Dedifferentiated amniotic fluid mesenchymal stem cell (primary cell): ENCODE results near the gene SLC2A4RG.

Source experiments
- DNase-seq: peaks from one replicate; pipeline ENCODE4 v3.0.0-alpha.2; 2016; ENCODE audit errors: extremely low spot score

Gene SLC2A4RG

GRCh38 chr20:63752411-63753101 is 13.0 kb downstream of the SLC2A4RG start:
- no peak for DNase-seq

GRCh38 chr20:63753381-63753780 is 13.8 kb downstream of the SLC2A4RG start:
- DNase-seq = no peak

GRCh38 chr20:63754008-63754407 is 14.4 kb downstream of the SLC2A4RG start:
- no peak for DNase-seq

GRCh38 chr20:63755933-63756647 is 16.5 kb downstream of the SLC2A4RG start:
- no peak for DNase-seq

GRCh38 chr20:63756648-63756991 is 17.0 kb downstream of the SLC2A4RG start:
- no peak for DNase-seq

GRCh38 chr20:63758152-63758551 is 18.6 kb downstream of the SLC2A4RG start:
- no peak for DNase-seq

- no peak for DNase-seq
Measured at GRCh38 chr20:63759377-63759901, 19.9 kb downstream of the SLC2A4RG start.

GRCh38 chr20:63765082-63765873 is 25.7 kb downstream of the SLC2A4RG start:
- DNase-seq = no peak

GRCh38 chr20:63765902-63766301 is 26.3 kb downstream of the SLC2A4RG start:
- DNase-seq = no peak

GRCh38 chr20:63766695-63767426 is 27.3 kb downstream of the SLC2A4RG start:
- no peak for DNase-seq

- no peak for DNase-seq
Measured at GRCh38 chr20:63767456-63767855, 27.9 kb downstream of the SLC2A4RG start.

- DNase-seq = no peak
Measured at GRCh38 chr20:63767886-63768285, 28.3 kb downstream of the SLC2A4RG start.

- DNase-seq = no peak
Measured at GRCh38 chr20:63768591-63769515, 29.3 kb downstream of the SLC2A4RG start.

- no peak for DNase-seq
Measured at GRCh38 chr20:63769891-63770474, 30.4 kb downstream of the SLC2A4RG start.

- no peak for DNase-seq
Measured at GRCh38 chr20:63771046-63771707, 31.6 kb downstream of the SLC2A4RG start.

GRCh38 chr20:63772781-63773518 is 33.4 kb downstream of the SLC2A4RG start:
- DNase-seq = no peak

GRCh38 chr20:63773571-63774241 is 34.1 kb downstream of the SLC2A4RG start:
- DNase-seq = no peak

GRCh38 chr20:63774306-63774705 is 34.7 kb downstream of the SLC2A4RG start:
- no peak for DNase-seq
